HG03432 (cell line): Measurements from ENCODE around the gene C1QB.

ENCODE experiments used
- ATAC-seq: cut with Tn5 transposase; IDR thresholded peaks from one replicate; pipeline ENCODE4 v1.9.1; 2021; ENCODE audit warnings: mild to moderate bottlenecking, moderate library complexity; ENCODE audit not compliant: unreplicated experiment

C1QB gene

DNA sequence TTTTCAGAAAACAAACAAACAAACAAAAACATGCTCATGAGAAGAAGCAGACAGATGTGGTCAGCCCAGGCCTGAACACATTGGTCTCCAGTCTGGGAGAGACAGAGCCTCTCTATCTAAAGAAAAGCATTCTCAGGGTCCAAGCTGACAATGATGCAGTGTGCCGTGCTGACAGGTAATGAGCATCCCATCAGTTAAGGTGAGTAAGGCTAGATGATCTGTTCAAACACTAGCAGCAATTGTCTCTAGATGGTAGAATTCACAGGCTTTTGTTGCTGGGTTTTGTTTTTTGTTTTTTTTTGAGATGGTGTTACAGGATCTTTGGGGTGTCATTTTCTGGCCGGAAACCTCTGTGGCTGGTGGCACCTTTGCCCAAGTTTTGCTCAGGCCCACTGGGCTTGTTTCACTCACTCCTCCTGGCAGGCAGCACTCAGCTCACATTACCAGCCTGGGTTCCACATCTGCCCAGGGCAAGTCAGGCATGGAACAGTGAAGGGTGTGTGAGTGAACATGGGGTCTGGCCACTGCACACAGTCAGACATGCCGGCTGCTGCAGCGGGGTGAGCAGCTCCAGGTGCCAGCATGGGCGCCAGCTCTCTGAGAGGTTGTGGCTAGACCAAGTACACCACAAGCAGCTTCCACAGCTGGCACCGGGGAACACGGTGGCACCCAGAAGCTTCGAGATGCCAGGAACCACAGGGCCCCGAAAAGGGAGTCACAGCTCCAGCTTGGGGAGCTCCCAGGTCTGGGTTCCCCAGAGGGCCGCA, 19.2 kb upstream of the C1QB start:
- ATAC-seq: no peak

DNA sequence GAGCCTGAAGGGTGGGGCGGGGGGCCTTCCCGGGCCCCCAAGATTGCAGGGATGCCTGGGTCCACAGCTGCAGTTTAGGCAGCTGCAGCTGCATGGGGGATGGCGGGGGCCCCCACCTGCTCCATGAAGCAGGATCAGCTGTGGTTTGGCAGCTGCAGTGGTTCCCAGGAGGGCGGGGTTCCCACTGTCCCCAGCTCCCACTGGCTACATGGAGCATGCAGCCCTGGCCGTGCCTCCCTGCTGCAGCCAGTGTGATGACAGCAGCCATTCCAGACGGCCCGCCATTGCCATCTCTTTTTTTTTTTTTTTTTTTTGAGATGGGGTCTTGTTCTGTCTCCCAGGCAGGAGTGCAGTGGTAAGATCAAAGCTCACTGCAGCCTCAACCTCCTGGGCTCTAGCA, 17.6 kb upstream of the C1QB start:
- no peak for ATAC-seq

DNA sequence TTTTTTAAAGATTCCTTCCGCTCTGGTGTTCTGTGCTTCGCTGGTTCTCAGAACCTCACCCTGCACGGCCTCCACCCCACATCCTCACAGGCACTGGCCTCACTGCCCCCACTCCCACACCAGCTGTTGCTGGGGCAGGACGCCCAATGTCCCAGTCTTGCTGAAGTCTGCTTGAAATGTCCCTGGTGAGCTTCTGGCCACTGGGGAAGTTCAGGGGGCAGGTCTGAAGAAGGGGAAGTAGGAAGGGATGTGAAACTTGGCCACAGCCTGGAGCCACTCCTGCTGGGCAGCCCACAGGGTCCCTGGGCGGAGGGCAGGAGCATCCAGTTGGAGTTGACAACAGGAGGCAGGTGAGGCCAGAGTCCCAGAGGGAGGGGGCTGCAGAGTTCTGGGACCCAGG, 16.7 kb upstream of the C1QB start, which contains the start of gene C1QA:
C1QA (plus strand) TSS at position 276 of the 400 bp plus-strand sequence. CDS start 989 bp downstream, outside the sequence.
- no peak for ATAC-seq

DNA sequence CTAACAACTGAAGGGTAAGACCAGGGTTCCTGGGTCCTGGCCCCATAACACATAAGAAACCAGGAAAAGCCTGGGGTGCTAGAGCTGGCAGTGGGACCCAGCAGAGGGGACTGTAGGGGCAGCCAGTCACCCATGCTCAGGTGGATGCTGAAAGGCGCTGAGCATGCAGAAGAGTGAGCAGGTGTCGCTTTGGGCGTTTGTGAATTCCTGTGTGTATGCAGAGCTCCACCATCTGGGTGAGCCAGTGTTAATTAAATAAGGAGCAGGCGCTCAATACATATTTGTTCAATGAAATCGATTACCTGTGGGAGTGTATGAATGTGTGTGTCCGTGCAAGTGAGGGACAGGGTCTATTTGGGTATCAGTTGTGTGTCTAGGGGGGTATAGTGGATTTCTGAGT, 16.1 kb upstream of the C1QB start:
- ATAC-seq: no peak

DNA sequence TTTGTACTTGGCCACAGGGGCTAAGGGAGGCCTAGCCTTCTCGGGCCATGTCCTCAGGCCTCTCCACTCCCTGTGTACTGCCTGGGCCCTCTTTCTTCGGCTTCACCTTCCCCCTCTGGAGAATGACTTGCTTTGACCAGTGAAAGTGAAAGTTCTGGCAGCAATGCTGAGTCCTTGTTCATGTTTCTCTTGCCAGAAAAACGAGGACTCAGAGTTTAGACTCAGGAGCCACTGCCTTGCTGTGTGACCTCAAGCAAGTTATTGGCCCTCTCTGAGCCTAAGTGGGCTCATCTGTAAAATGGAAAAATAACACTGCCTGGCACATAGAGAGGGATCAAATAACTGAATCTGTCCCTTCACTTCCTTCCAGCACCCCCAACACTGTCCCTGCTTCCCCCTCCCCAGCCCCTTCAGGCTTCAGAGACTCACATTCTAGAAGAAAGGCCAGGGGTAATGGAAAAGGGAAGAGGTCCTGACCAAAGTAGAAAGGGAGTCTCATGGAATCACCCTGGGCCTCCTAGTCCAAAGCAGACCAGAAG, 15.1 kb upstream of the C1QB start:
- no peak for ATAC-seq

DNA sequence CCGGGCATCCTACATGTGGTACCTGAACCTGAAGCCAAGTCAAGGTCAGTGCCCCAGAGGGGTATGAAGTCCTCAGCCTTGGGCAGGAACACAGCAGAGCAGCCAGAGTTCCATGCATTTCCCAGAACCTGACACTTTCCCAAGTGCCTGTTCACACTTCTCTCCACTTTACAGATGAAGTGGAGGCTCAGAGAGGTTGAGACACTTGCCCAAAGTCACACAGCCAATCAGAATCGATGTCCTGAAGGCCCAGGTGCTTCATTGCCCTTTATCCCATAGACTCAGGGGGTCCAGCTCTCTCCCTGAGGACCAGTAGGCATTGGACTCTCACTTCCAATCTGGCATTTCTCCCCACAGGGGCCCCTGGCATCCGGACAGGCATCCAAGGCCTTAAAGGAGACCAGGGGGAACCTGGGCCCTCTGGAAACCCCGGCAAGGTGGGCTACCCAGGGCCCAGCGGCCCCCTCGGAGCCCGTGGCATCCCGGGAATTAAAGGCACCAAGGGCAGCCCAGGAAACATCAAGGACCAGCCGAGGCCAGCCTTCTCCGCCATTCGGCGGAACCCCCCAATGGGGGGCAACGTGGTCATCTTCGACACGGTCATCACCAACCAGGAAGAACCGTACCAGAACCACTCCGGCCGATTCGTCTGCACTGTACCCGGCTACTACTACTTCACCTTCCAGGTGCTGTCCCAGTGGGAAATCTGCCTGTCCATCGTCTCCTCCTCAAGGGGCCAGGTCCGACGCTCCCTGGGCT, 14.4 kb upstream of the C1QB start:
- ATAC-seq: no peak

DNA sequence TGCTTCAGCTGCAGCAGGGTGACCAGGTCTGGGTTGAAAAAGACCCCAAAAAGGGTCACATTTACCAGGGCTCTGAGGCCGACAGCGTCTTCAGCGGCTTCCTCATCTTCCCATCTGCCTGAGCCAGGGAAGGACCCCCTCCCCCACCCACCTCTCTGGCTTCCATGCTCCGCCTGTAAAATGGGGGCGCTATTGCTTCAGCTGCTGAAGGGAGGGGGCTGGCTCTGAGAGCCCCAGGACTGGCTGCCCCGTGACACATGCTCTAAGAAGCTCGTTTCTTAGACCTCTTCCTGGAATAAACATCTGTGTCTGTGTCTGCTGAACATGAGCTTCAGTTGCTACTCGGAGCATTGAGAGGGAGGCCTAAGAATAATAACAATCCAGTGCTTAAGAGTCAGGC, 13.8 kb upstream of the C1QB start:
- ATAC-seq: no peak

DNA sequence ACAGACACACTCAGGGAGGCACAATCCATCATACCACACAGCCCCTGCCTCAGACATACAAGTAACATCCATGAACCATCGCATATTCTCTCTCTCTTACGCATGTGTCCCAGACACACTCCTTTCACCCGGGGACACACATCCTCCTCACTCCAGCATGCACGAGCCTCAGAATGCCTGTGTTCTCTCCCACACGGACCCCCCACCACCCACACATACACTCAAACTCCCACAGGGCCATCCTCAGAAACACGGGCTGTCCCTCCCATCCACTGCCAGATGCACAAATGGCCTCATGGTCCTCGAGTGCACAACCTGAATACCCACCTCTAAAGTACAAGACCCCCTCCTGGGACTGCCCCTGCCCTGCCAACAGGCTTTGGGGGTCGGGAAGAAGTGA, 11.8 kb upstream of the C1QB start:
- ATAC-seq: no peak

DNA sequence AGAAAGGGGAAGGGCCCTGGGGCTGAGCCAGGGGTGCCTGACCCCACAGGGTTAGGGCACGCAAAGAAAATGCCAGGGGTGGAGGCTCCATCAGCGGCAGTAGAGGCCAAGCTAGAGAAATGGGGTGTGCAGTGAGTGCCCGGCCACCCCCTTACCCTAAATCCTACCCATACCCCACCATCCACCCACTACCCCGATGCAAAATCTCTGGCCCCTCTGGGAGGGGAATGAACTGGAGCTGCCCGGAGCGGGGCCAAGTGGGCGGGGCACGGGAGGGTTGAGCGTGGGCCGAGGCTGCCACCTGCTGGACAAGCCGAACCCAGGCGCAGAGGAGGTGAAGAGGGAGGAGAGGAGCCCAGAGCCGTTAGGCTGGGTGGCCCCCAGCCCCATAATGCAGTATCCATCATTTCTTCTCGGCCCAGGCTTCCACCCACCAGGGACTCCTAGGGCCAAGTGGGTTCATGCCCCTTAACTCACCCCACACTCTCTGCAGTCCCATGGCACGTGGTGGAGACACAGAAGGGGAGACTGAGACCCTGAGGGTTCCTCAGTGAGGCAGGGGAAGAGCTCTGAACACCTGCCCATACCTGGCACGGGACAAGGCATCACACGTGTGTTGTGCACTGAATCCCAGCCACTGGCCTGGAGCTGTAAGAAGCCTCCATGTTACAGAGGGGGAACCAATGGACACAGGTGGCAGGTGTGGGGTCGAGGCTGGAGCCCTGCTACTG, 11.0 kb upstream of the C1QB start:
- ATAC-seq: no peak

DNA sequence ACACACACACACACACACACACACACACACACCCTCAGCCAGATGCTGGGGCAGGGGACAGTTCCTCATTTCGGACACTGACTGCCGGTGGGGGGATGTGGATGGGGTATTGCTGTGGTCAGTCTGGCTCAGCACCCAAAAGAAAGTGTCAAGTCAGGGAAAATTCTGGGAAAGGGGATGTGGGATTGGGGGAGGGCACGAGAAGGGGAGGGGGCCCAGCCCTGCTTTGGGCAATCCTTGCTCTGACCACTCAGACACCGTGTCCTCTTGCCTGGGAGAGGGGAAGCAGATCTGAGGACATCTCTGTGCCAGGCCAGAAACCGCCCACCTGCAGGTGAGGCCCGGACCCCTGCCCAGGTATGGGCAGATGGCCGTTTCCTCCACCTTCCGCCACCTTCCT, 9.7 kb upstream of the C1QB start, which contains the start of gene C1QC:
C1QC (plus strand) TSS at position 253 of the 400 bp plus-strand sequence. CDS start 391 bp downstream, outside the sequence.
- no peak for ATAC-seq

DNA sequence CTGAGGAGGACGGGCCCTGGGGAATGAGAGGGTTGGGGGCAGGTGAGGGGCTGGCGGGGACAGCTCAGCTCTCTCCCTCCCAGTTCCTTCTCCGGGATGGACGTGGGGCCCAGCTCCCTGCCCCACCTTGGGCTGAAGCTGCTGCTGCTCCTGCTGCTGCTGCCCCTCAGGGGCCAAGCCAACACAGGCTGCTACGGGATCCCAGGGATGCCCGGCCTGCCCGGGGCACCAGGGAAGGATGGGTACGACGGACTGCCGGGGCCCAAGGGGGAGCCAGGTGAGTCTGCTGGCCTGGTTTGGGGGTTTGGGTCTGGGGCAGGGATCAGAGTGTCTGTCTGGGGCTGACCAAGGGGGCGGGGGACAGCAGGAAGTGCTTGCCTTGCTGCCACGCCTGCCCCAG, 9.1 kb upstream of the C1QB start:
- ATAC-seq: no peak

DNA sequence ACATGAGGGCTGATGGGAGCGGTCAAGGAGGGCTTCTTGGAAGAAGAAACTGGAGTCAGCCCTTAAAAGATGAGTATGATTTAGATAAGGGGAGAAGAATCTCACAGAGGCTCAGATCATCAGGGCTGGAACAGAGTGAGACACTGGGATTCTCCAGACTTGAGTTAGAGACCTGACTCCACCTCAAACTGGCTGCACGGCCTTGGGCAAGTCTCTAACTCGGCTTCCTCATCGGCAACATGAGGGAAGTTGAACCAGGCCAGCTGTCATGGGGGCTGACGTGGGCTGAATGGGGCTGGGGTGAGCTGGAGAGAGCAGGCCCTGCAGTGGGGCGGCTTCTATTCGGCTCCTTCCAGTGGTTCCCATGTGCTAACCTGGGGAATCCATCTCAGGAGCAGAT, 7.1 kb upstream of the C1QB start:
- no peak for ATAC-seq

DNA sequence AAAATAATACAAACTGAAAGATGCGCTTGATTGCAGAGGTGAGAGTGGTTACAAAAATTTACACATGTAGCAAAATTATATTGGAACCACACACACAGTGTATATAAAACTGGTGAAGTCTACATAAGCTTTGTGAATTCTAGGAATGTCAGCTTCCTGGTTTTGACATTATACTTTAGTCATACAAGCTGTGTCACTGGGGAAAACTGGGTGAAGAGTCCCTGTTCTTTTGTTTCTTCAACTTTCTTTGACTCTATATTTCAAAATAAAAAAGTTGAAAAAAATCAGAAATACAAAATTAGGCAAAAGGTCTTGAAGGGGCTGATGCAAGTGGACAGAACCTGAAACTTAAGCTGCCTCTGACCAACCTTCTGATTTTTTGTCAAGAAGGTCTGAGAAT, 6.7 kb upstream of the C1QB start:
- ATAC-seq: no peak

DNA sequence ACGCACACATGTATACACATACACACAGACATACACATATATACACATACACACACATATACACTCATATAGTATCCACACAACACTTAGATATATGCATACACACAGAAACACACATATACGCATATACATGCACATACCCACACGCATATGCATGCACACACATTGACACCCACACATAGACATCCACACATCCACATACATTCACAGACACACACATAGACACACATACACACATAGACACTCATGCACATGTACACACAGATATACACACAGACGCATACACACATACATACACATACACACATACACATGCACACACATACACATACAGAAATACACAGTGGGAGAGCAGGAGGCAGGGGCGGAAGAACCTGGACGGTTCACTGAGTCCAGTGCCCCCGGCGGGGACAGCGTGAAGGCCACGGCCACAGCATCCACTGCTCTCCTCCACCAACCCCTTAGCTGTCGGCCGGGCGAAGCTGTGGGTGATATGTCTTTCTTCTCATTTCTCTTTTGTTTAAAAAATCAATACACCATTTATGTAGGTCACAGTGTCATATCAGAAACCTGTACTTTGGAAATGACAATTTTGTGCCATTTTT, 2.8 kb upstream of the C1QB start:
- ATAC-seq: no peak

DNA sequence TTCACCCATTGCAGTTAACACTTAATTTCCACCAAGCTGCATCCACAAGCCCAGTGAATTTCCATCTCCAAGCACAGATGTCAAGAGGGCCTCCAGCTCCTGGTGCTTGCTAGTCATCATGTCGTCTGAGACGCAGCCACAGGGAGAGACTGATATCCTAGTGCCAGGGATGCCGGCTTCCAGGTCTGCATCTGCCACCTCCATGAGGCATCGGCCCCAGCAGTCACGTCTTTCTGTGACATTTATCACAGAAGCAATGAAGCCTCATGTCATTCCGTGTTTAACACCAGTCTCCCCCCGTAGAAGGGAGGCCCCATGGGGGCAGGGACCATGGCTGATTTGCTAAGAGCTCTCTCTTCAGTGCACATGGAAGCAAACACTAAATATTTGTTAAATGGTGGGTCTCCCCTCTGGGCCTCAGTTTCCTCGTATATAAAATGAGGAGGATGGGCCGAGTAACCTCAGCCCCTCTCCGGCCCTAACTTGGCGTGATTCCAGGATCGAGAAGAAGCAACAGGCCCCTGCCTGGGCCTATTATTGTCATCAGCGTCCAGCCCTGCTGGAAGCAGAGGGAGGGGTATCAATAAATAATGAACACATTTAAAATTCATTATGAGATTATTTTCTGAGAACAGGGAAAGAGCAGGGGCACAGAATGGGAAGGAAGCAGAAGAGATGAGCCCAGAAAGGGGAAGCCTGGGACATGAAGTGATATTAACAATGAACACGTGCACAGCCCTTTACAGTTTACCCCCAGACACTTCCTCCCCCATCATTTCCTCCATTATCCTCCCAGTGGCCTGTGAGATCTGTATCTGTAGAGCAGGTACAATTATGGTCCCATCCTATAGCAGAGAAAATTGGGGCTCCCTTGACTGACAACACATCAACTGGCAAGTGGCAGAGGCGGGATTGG, 837 bp upstream of the C1QB start:
- no peak for ATAC-seq

DNA sequence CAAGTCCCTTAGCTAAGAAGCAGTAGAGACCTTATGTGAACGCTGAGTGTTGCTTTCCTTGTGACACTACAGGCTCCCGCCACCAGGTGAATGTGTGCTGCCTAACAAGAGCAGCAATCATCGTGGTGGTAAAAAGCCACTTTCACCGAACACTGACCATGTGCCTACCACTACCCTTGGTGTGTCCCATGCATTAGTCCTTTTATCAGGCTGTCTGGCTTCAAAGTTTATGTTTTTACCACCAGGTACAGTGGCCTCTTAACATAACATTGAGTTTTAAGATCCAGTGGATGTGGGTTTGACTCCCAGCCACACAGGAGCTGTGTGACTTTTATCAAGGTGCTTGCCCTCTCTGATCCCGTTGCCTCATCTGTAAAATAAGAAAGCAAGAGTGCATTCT, 1.7 kb downstream of the C1QB start:
- ATAC-seq: no peak

DNA sequence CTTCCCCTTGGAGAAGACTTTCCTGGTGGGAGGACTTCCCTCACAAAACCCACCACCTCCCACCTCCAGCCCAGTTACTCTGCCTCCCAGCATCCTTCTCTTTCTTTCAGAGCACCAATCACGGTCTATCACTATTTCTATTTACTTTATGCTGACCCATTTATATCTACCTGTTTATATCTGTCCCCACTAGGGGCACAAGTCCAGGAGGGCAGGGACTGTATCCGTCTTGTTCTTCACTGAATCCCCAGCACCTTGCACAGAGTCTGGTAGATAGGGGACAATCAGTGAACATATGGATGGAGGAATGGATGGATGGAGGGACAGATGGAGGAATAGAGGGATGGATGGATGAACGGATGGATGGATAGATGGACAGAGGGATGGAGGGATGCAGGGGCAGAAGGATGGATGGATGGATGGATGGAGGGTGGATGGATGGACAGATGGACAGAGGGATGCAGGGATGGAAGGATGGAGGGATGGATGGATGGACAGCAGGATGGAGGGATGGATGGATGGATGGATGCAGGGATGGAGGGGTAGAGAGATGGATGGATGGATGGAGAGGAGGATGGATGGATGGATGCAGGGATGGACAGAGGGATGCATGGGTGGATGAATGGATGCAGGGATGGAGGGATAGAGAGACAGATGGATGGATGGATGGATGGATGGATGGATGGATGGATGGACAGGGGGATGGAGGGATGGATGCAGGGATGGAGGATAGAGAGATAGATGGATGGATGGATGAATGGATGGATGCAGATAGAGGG, 5.5 kb downstream of the C1QB start:
- ATAC-seq: no peak

DNA sequence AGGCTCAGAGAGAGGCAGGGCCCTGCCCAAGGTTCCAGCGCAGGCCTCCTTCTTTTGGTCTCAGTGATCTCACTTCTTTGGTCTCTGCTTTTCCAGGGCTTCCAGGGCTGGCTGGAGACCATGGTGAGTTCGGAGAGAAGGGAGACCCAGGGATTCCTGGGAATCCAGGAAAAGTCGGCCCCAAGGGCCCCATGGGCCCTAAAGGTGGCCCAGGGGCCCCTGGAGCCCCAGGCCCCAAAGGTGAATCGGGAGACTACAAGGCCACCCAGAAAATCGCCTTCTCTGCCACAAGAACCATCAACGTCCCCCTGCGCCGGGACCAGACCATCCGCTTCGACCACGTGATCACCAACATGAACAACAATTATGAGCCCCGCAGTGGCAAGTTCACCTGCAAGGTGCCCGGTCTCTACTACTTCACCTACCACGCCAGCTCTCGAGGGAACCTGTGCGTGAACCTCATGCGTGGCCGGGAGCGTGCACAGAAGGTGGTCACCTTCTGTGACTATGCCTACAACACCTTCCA, 7.7 kb downstream of the C1QB start:
- no peak for ATAC-seq

DNA sequence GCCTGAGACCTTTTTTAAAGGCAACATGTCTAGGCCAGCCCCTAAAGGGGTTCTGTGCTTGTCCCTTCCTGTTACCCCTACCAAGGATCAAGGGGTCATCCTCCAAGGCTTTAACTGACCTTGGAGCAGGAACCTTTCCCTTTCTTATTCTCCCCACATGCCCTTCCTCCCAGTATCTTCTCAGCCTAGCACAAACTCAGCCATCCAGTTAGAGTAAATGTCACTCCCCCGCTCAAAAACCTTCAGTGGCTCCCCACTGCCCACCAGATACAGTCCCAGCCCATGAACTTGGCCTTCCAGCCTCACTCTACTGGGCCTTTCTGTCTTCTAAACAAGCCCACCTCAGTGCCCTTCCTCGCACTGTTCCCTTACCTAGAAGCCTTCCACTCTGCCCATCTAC, 8.8 kb downstream of the C1QB start:
- ATAC-seq: no peak
